ENCODE data around the gene TMEM236. TPM values are rescaled to one million over a fixed set of nuclear protein-coding genes. Genes with fewer than 3 reads are reported as not detected.

TMEM236 gene
- total and polyA plus RNA-seq, 9 of the 15 experiments (the other 6 are each of a cell fraction or from before 2014, with no cell fraction given), result 0.04 to 0.13 (median 0.04) TPM; not detected in 4

GRCh38 chr10:17783751-17784150 lies 31.8 kb downstream of the TMEM236 start (continued):
- TF ChIP-seq, protein P1, sequence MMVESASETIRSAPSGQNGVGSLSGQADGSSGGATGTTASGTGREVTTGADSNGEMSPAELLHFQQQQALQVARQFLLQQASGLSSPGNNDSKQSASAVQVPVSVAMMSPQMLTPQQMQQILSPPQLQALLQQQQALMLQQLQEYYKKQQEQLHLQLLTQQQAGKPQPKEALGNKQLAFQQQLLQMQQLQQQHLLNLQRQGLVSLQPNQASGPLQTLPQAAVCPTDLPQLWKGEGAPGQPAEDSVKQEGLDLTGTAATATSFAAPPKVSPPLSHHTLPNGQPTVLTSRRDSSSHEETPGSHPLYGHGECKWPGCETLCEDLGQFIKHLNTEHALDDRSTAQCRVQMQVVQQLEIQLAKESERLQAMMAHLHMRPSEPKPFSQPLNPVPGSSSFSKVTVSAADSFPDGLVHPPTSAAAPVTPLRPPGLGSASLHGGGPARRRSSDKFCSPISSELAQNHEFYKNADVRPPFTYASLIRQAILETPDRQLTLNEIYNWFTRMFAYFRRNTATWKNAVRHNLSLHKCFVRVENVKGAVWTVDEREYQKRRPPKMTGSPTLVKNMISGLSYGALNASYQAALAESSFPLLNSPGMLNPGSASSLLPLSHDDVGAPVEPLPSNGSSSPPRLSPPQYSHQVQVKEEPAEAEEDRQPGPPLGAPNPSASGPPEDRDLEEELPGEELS (CRISPR knock-in tag; IDR thresholded peaks at IDR 0.05; ENCODE audit: borderline replicate concordance), result no peak
- TF ChIP-seq CREM (IDR thresholded peaks at IDR 0.05; ENCODE audit: low read depth), result no peak
- TF ChIP-seq MEF2A (IDR thresholded peaks at IDR 0.05; ENCODE audit: control insufficient read depth, low read depth, low read length), result peak; percentile 94
- TF ChIP-seq HMG20B (CRISPR knock-in tag; IDR thresholded peaks at IDR 0.05), result no peak
- no peak for TF ChIP-seq RBM34 (IDR thresholded peaks at IDR 0.05; ENCODE audit: borderline replicate concordance, insufficient read depth, low read length)
- TF ChIP-seq, protein P2, sequence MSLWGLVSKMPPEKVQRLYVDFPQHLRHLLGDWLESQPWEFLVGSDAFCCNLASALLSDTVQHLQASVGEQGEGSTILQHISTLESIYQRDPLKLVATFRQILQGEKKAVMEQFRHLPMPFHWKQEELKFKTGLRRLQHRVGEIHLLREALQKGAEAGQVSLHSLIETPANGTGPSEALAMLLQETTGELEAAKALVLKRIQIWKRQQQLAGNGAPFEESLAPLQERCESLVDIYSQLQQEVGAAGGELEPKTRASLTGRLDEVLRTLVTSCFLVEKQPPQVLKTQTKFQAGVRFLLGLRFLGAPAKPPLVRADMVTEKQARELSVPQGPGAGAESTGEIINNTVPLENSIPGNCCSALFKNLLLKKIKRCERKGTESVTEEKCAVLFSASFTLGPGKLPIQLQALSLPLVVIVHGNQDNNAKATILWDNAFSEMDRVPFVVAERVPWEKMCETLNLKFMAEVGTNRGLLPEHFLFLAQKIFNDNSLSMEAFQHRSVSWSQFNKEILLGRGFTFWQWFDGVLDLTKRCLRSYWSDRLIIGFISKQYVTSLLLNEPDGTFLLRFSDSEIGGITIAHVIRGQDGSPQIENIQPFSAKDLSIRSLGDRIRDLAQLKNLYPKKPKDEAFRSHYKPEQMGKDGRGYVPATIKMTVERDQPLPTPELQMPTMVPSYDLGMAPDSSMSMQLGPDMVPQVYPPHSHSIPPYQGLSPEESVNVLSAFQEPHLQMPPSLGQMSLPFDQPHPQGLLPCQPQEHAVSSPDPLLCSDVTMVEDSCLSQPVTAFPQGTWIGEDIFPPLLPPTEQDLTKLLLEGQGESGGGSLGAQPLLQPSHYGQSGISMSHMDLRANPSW (CRISPR knock-in tag; IDR thresholded peaks at IDR 0.05), result no peak
- no peak for TF ChIP-seq PCBP2 (IDR thresholded peaks at IDR 0.05; ENCODE audit: low read depth, low read length, poor library complexity, severe bottlenecking)
- no peak for TF ChIP-seq LCOR (CRISPR knock-in tag; IDR thresholded peaks at IDR 0.05)
- TF ChIP-seq SLC30A9 (CRISPR knock-in tag; IDR thresholded peaks at IDR 0.05), result no peak
- no peak for TF ChIP-seq NCOA6 (IDR thresholded peaks at IDR 0.05)
- no peak for TF ChIP-seq ZNF12 (CRISPR knock-in tag; IDR thresholded peaks at IDR 0.05)
- no peak for TF ChIP-seq NONO (IDR thresholded peaks at IDR 0.05; ENCODE audit: low read depth in 2 of 2, low read length in 1 of 2)
- no peak for TF ChIP-seq NFXL1 (CRISPR knock-in tag; IDR thresholded peaks at IDR 0.05)
- no peak for TF ChIP-seq TFE3 (CRISPR knock-in tag; IDR thresholded peaks at IDR 0.05)
- no peak for TF ChIP-seq IRF2 (CRISPR knock-in tag; IDR thresholded peaks at IDR 0.05)
- TF ChIP-seq HDAC8 (tag; IDR thresholded peaks at IDR 0.05), result no peak
- TF ChIP-seq CBFA2T2 (conservative IDR thresholded peaks at IDR 0.05), result no peak
- TF ChIP-seq, protein P3, sequence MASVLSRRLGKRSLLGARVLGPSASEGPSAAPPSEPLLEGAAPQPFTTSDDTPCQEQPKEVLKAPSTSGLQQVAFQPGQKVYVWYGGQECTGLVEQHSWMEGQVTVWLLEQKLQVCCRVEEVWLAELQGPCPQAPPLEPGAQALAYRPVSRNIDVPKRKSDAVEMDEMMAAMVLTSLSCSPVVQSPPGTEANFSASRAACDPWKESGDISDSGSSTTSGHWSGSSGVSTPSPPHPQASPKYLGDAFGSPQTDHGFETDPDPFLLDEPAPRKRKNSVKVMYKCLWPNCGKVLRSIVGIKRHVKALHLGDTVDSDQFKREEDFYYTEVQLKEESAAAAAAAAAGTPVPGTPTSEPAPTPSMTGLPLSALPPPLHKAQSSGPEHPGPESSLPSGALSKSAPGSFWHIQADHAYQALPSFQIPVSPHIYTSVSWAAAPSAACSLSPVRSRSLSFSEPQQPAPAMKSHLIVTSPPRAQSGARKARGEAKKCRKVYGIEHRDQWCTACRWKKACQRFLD (CRISPR knock-in tag; IDR thresholded peaks at IDR 0.05), result no peak
- no peak for TF ChIP-seq ZBTB26 (CRISPR knock-in tag; IDR thresholded peaks at IDR 0.05)
